ENCODE data around the gene PBX1. TPM values are rescaled to one million over a fixed set of nuclear protein-coding genes. Genes with fewer than 3 reads are reported as not detected.

The PBX1 gene
- total and polyA plus RNA-seq, 2 experiments from 2014 or later = 14.8 to 61.6 TPM

GRCh38 chr1:164575356-164575886, 16.4 kb downstream of the PBX1 start:
- no peak for TF ChIP-seq EZH2 (IDR thresholded peaks at IDR 0.05; ENCODE audit: borderline replicate concordance)
- no peak for TF ChIP-seq CTCF (IDR thresholded peaks at IDR 0.05; ENCODE audit: poor library complexity)
- no peak for TF ChIP-seq EZH2phosphoT487 (IDR thresholded peaks at IDR 0.05; ENCODE audit: low read depth, severe bottlenecking, unreplicated experiment)

GRCh38 chr1:164576291-164577271, 17.6 kb downstream of the PBX1 start:
- Histone ChIP-seq H4K20me1 (ENCODE audit: insufficient read depth, poor library complexity, severe bottlenecking) (peaks cover 13% of the 10 kb centered on the region), H3K79me2 (peaks cover 100% of the 10 kb centered on the region), H3K4me2 (peak overlapping the region; percentile 75), H3K36me3 (replicated peaks; ENCODE audit: insufficient read depth, low read depth) (no peaks in the 10 kb centered on the region), H3K4me1 (ENCODE audit: insufficient read depth) (peaks cover 41% of the 10 kb centered on the region), H2AFZ (peak overlapping the region; percentile 2), H3K9me3 (ENCODE audit: low read depth) (no peaks in the 10 kb centered on the region), H3K4me3 (no peak overlapping the region), H3K27me3 (no peaks in the 10 kb centered on the region), H3K9me2 (replicated peaks; ENCODE audit: insufficient read depth) (no peaks in the 10 kb centered on the region), H3K27ac (peak overlapping the region; percentile 87)
- WGBS (ENCODE audit: low lambda C conversion rate, missing lambda C conversion rate) = 49% methylated on average over 61 of the region's 66 CpGs
- DNase-seq (ENCODE audit: low spot score) = no peak
- no peak for TF ChIP-seq EZH2phosphoT487 (IDR thresholded peaks at IDR 0.05; ENCODE audit: low read depth, severe bottlenecking, unreplicated experiment)
- no peak for TF ChIP-seq EZH2 (IDR thresholded peaks at IDR 0.05; ENCODE audit: borderline replicate concordance)
- TF ChIP-seq CTCF (IDR thresholded peaks at IDR 0.05; ENCODE audit: poor library complexity) = no peak

More at GRCh38 chr1:164575356-164575886, 16.4 kb downstream of the PBX1 start:
- no peaks in the 10 kb centered on the region for H3K36me3 ChIP-seq (replicated peaks; ENCODE audit: insufficient read depth, low read depth)
- H2AFZ ChIP-seq = no peak overlapping the region
- H3K79me2 ChIP-seq = peaks cover 100% of the 10 kb centered on the region
- H3K4me3 ChIP-seq = no peak overlapping the region
- peaks cover 41% of the 10 kb centered on the region for H3K4me1 ChIP-seq (ENCODE audit: insufficient read depth)
- no peaks in the 10 kb centered on the region for H3K9me2 ChIP-seq (replicated peaks; ENCODE audit: insufficient read depth)
- H4K20me1 ChIP-seq (ENCODE audit: insufficient read depth, poor library complexity, severe bottlenecking) = peaks cover 13% of the 10 kb centered on the region
- peak overlapping the region; percentile 75 for H3K4me2 ChIP-seq
- no peaks in the 10 kb centered on the region for H3K9me3 ChIP-seq (ENCODE audit: low read depth)
- DNase-seq (ENCODE audit: low spot score) = no peak
- 72% methylated on average over 5 of the region's 5 CpGs for WGBS (ENCODE audit: low lambda C conversion rate, missing lambda C conversion rate)
- H3K27me3 ChIP-seq = no peaks in the 10 kb centered on the region
- peak overlapping the region; percentile 87 for H3K27ac ChIP-seq

- WGBS (ENCODE audit: low lambda C conversion rate, missing lambda C conversion rate) = 54% methylated on average over 3 of the region's 3 CpGs
- Histone ChIP-seq H3K4me3 (no peak overlapping the region), H2AFZ (no peak overlapping the region), H4K20me1 (ENCODE audit: insufficient read depth, poor library complexity, severe bottlenecking) (peaks cover 13% of the 10 kb centered on the region), H3K27ac (peak overlapping the region; percentile 87), H3K27me3 (no peaks in the 10 kb centered on the region), H3K9me3 (ENCODE audit: low read depth) (no peaks in the 10 kb centered on the region), H3K36me3 (replicated peaks; ENCODE audit: insufficient read depth, low read depth) (no peaks in the 10 kb centered on the region), H3K4me2 (peak overlapping the region; percentile 75), H3K9me2 (replicated peaks; ENCODE audit: insufficient read depth) (no peaks in the 10 kb centered on the region), H3K79me2 (peaks cover 100% of the 10 kb centered on the region), H3K4me1 (ENCODE audit: insufficient read depth) (peaks cover 41% of the 10 kb centered on the region)
- TF ChIP-seq EZH2phosphoT487 (IDR thresholded peaks at IDR 0.05; ENCODE audit: low read depth, severe bottlenecking, unreplicated experiment) (no peak), CTCF (IDR thresholded peaks at IDR 0.05; ENCODE audit: poor library complexity) (no peak), EZH2 (IDR thresholded peaks at IDR 0.05; ENCODE audit: borderline replicate concordance) (no peak)
- DNase-seq (ENCODE audit: low spot score) = no peak
Measured at GRCh38 chr1:164577291-164577690, 18.3 kb downstream of the PBX1 start.
